NCI-H2171 (cell line): ENCODE measurements around the gene RPA1.
"Not testable (repeated sequence)": the region's sequence is repeated elsewhere in the genome, so short reads cannot be mapped to it uniquely, and the experiment has no call there.

Source experiments
- DNase-seq: peaks from one replicate; lab custom pipeline; 2025; lab: John Stamatoyannopoulos, UW

Gene RPA1

GRCh38 chr17:1880851-1881630 lies 51.2 kb downstream of the RPA1 start:
- no peak for DNase-seq

- peak; percentile 41 for DNase-seq
These were observed 53.0 kb downstream of the RPA1 start for GRCh38 chr17:1882836-1883235.

GRCh38 chr17:1883536-1883935 lies 53.7 kb downstream of the RPA1 start:
- no peak for DNase-seq

- DNase-seq: no peak
These were observed 58.9 kb downstream of the RPA1 start for GRCh38 chr17:1888741-1889140.

GRCh38 chr17:1890758-1891450 lies 61.1 kb downstream of the RPA1 start:
- no peak for DNase-seq

GRCh38 chr17:1894753-1895339 lies 65.0 kb downstream of the RPA1 start:
- no peak for DNase-seq

GRCh38 chr17:1895479-1895878 lies 65.7 kb downstream of the RPA1 start:
- DNase-seq: not testable (repeated sequence)

- no peak for DNase-seq
These were observed 66.7 kb downstream of the RPA1 start for GRCh38 chr17:1896243-1897104.

- no peak for DNase-seq
These were observed 67.4 kb downstream of the RPA1 start for GRCh38 chr17:1897105-1897656.

GRCh38 chr17:1898332-1898731 lies 68.5 kb downstream of the RPA1 start:
- no peak for DNase-seq

- no peak for DNase-seq
These were observed 69.1 kb downstream of the RPA1 start for GRCh38 chr17:1898872-1899271.

GRCh38 chr17:1899403-1900000 lies 69.7 kb downstream of the RPA1 start:
- DNase-seq: no peak

GRCh38 chr17:1904273-1905182 lies 74.7 kb downstream of the RPA1 start:
- DNase-seq: no peak

- peak; percentile 57 for DNase-seq
These were observed 75.5 kb downstream of the RPA1 start for GRCh38 chr17:1905190-1905913.

GRCh38 chr17:1906662-1907101 lies 76.9 kb downstream of the RPA1 start:
- no peak for DNase-seq

- DNase-seq: no peak
These were observed 77.4 kb downstream of the RPA1 start for GRCh38 chr17:1907216-1907631.

GRCh38 chr17:1907909-1908698 lies 78.3 kb downstream of the RPA1 start:
- no peak for DNase-seq

- DNase-seq: peak; percentile 71
These were observed 79.0 kb downstream of the RPA1 start for GRCh38 chr17:1908699-1909309.
